PC-3 (cell line): ENCODE measurements around the gene ITFG2.

Experiments used
- EZH2 ChIP-seq: fragments of 300-600 bp; sonication (generic); IDR thresholded peaks from one replicate; pipeline ENCODE4 v1.6.1; 2017; ENCODE audit warnings: antibody characterized with exemption, mild to moderate bottlenecking, low read length; ENCODE audit not compliant: unreplicated experiment
- EZH2phosphoT487 ChIP-seq: fragments of 300-600 bp; sonication (generic); IDR thresholded peaks from 2 replicates; pipeline ENCODE4 v1.6.1; 2018; ENCODE audit warnings: mild to moderate bottlenecking, antibody characterized with exemption, low read length, borderline replicate concordance
- TF ChIP-seq, protein P1 (sequence below): fragments of 300-600 bp; sonication (generic); conservative IDR thresholded peaks from 2 replicates; pipeline ENCODE4 v1.5.1; 2017; ENCODE audit warnings: antibody characterized with exemption, low read depth, mild to moderate bottlenecking, low read length

DNA sequence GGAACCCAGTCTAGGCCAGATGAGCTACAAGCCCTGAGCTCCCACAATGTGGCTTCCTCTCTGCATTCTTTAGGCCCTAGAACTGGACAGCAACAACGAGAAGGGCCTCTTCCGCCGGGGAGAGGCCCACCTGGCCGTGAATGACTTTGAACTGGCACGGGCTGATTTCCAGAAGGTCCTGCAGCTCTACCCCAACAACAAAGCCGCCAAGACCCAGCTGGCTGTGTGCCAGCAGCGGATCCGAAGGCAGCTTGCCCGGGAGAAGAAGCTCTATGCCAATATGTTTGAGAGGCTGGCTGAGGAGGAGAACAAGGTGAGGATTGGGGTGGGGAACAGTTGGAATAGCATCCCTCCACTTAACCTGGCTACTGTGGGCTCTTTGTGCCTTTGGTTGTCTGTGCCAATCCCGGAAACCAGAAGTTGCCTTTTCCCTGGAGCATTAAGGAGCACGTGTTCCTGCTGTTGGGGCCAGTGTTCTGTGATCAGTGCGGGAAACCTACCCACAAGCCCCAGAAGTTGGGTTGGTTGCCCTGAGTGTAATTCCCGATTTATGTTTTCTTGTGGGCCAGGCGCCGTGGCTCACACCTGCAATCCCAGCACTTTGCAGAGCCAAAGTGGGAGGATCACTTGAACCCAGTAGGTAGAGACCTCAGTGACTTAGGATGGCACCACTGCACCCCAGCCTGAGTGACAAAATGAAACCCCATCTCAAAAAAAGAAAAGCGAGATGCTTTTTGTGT, 11.3 kb upstream of the ITFG2 start:
- TF ChIP-seq, protein P1, sequence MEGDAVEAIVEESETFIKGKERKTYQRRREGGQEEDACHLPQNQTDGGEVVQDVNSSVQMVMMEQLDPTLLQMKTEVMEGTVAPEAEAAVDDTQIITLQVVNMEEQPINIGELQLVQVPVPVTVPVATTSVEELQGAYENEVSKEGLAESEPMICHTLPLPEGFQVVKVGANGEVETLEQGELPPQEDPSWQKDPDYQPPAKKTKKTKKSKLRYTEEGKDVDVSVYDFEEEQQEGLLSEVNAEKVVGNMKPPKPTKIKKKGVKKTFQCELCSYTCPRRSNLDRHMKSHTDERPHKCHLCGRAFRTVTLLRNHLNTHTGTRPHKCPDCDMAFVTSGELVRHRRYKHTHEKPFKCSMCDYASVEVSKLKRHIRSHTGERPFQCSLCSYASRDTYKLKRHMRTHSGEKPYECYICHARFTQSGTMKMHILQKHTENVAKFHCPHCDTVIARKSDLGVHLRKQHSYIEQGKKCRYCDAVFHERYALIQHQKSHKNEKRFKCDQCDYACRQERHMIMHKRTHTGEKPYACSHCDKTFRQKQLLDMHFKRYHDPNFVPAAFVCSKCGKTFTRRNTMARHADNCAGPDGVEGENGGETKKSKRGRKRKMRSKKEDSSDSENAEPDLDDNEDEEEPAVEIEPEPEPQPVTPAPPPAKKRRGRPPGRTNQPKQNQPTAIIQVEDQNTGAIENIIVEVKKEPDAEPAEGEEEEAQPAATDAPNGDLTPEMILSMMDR: no peak
- no peak for TF ChIP-seq EZH2phosphoT487
- TF ChIP-seq EZH2: no peak
